Activated T-cell treated with anti-CD3 and anti-CD28 coated beads, Interleukin-2, amount 50 U/mL, for 72 hours (primary cell): Measurements from ENCODE around the gene SERINC5. TPM values are rescaled to one million over a fixed set of nuclear protein-coding genes. Genes with fewer than 3 reads are reported as not detected.
"Not testable (repeated sequence)": the region's sequence is repeated elsewhere in the genome, so short reads cannot be mapped to it uniquely, and the experiment has no call there.

Experiments used
- ATAC-seq, 2 donors: fragments of 150-1000 bp; cut with Tn5 transposase; replicated peaks in 1 of 2; 2 replicates each; pipeline ENCODE4 v1.10.0; 2021; ENCODE audit warnings: moderate library complexity in 2 of 2, mild to moderate bottlenecking in 1 of 2
- DNase-seq, 2 donors: peaks; one replicate each; pipeline ENCODE4 v3.0.0; 2021 to 2022; ENCODE audit warnings: mixed read lengths in 1 of 2
- H3K27ac Mint-ChIP-seq: one replicate; pipeline ENCODE4 v1.8.0; 2022; ENCODE audit warnings: mild to moderate bottlenecking, moderate library complexity, mixed read lengths
- H3K27me3 Mint-ChIP-seq: one replicate; pipeline ENCODE4 v1.8.0; 2022; ENCODE audit warnings: low read depth, mixed read lengths
- H3K36me3 Mint-ChIP-seq, 2 donors: one replicate each; pipeline ENCODE4 v1.8.0; 2022; ENCODE audit warnings: mixed read lengths in 2 of 2, mild to moderate bottlenecking in 1 of 2; ENCODE audit not compliant: insufficient read depth in 2 of 2
- H3K4me1 Mint-ChIP-seq: one replicate; pipeline ENCODE4 v1.8.0; 2022; ENCODE audit warnings: low read depth, mixed read lengths
- H3K4me3 Mint-ChIP-seq, 2 donors: one replicate each; pipeline ENCODE4 v1.8.0; 2022; ENCODE audit warnings: mild to moderate bottlenecking in 2 of 2, mixed read lengths in 2 of 2, moderate library complexity in 2 of 2
- H3K9me3 Mint-ChIP-seq, 2 donors: one replicate each; pipeline ENCODE4 v1.8.0; 2022; ENCODE audit warnings: mixed read lengths in 2 of 2
- total RNA-seq, 2 donors: library from RNA; stranded (reverse); gene quantifications; one replicate each; pipeline ENCODE4 v1.2.3, GENCODE V29; 2022

Gene SERINC5
- total RNA-seq, 2 donors from 2014 or later: 41.1 to 48.3 TPM

- not testable (repeated sequence) for H3K9me3 Mint-ChIP-seq, DNase-seq, H3K27me3 Mint-ChIP-seq, H3K4me3 Mint-ChIP-seq, ATAC-seq
- Mint-ChIP-seq H3K27ac (peak overlapping the region; percentile 60), H3K36me3 (peaks cover 2 to 17% of the 10 kb centered on the region in 2 donors), H3K4me1 (peaks cover 78% of the 10 kb centered on the region)
Observed at GRCh38 chr5:80201763-80202162, 54.1 kb downstream of the SERINC5 start.

- no peaks in the 10 kb centered on the region for H3K9me3 Mint-ChIP-seq
- ATAC-seq (no peak), DNase-seq (no peak)
- peak overlapping the region; percentile 7 for H3K27ac Mint-ChIP-seq
- peaks cover 73% of the 10 kb centered on the region for H3K4me1 Mint-ChIP-seq
- H3K4me3 Mint-ChIP-seq: no peak overlapping the region
- no peaks in the 10 kb centered on the region for H3K27me3 Mint-ChIP-seq
- peaks cover 2 to 26% of the 10 kb centered on the region in 2 donors for H3K36me3 Mint-ChIP-seq
Observed at GRCh38 chr5:80198920-80199319, 56.9 kb downstream of the SERINC5 start.

DNA sequence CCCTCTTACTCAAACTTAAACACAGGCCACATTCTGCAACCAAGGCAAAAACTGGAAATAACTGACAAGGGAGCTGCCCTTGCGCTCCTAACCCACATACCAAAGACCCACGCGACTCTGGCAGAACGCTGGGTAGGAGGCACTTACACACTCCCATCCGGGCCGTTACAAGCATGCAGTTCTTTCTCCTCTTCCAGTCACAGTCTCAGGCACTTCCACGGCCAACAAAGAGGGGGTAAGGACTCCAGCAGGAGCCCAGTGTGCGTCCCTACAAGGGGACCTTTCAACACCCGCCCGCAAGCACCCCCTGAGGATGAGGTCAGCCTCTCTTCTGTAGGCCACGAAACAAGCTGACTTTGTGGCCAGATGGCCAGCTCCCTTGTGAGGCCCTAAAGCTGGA, 57.4 kb downstream of the SERINC5 start:
- peak overlapping the region; percentile 48 for H3K27ac Mint-ChIP-seq

GRCh38 chr5:80195837-80196400, 59.9 kb downstream of the SERINC5 start:
- Mint-ChIP-seq H3K9me3 (no peaks in the 10 kb centered on the region), H3K27me3 (no peaks in the 10 kb centered on the region), H3K4me3 (peak overlapping the region; percentile 21 to 34), H3K36me3 (peaks cover 0 to 15% of the 10 kb centered on the region in 2 donors), H3K27ac (peak overlapping the region; percentile 6), H3K4me1 (peaks cover 81% of the 10 kb centered on the region)
- no peak for ATAC-seq
- DNase-seq: no peak

More for the DNA sequence above, 57.4 kb downstream of the SERINC5 start:
- DNase-seq: no peak
- ATAC-seq: no peak
- H3K9me3 Mint-ChIP-seq: no peaks in the 10 kb centered on the region
- H3K4me3 Mint-ChIP-seq: no peak overlapping the region
- peaks cover 2 to 26% of the 10 kb centered on the region in 2 donors for H3K36me3 Mint-ChIP-seq
- no peaks in the 10 kb centered on the region for H3K27me3 Mint-ChIP-seq
- H3K4me1 Mint-ChIP-seq: peaks cover 75% of the 10 kb centered on the region

DNA sequence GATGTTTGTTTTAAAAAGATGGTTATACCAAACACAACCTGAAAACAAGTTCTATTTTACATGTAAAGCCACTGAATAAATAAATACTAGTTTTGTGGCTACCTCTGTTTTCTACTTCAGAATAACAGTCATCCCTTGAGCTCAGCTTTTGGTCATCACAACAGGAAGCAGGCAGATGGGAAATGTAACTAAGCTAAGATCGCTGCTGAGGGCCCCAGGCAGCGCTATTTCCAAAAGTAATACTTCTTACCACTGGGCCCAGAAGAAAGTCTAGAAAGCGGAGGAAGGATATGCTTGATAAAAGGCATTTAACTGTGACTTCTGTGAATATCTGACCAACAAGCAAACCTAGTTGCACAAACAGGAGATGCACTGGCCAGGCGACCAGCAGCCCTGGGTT, 61.4 kb downstream of the SERINC5 start:
- H3K9me3 Mint-ChIP-seq: no peaks in the 10 kb centered on the region
- H3K4me1 Mint-ChIP-seq: peaks cover 88% of the 10 kb centered on the region
- H3K4me3 Mint-ChIP-seq: peak overlapping the region; percentile 84 to 91
- H3K27ac Mint-ChIP-seq: peak overlapping the region; percentile 95
- ATAC-seq (peak; percentile 66 to 71), DNase-seq (peak in 1 of 2 donors; percentile 58)
- no peaks in the 10 kb centered on the region for H3K27me3 Mint-ChIP-seq
- peaks cover 0 to 12% of the 10 kb centered on the region in 2 donors for H3K36me3 Mint-ChIP-seq

DNA sequence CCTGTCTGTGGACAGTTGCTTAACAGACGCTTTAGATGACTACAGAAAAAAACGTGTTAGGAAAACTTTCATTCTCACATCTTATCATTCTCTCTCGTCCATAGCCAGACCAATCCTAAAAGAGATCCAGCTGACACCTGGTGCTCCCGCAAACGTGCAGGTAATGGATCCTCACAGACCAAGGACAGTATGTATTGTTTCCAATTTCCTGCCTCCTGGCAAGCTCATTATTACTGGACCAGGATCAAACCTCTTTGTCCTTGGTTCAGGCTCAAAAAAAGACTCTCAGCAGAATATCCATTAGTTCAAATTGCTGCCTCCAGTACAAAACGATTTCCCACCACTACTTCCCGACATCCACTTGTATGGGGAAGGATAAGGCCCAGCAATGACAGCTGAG, 62.4 kb downstream of the SERINC5 start:
- Mint-ChIP-seq H3K27ac (peak overlapping the region; percentile 95), H3K9me3 (no peaks in the 10 kb centered on the region), H3K4me1 (peaks cover 88% of the 10 kb centered on the region), H3K36me3 (peaks cover 0 to 9% of the 10 kb centered on the region in 2 donors), H3K27me3 (no peaks in the 10 kb centered on the region), H3K4me3 (peak overlapping the region; percentile 84 to 91)
- no peak for ATAC-seq
- no peak for DNase-seq

DNA sequence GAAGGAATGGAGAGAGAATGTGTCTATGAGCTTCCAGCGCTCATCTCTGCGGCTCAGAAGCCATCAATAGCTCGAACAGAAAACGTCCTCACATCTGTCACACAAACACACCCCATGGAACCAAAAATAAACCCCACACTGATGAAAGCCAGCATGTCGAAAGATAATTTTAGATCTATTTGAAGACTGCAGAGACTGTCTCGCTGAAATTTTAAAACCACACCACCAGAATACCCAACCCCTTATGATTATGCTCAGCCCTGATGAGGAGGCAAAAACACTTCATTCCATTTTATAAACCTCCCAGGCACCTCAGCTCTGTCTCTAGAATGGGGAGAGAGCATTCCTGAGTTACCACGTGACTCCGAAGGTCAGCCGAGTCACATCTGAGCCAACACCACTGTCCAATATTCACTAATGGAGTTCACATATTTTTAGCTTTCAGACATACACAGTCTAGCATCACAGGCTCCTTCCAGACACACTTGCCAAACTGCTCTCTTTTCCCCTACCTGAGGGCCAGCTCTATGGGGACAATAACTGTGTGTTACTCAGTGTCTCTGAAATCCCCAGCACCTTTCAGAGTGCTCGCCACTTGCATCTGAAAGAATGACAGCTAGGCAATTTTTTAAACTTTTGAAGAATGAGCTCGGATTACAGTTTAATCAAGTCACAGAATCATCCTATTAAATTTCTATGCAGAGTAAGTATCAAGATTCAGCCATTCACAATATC, 63.2 kb downstream of the SERINC5 start:
- H3K36me3 Mint-ChIP-seq: peaks cover 0 to 9% of the 10 kb centered on the region in 2 donors
- H3K4me1 Mint-ChIP-seq: peaks cover 92% of the 10 kb centered on the region
- peak overlapping the region; percentile 84 to 91 for H3K4me3 Mint-ChIP-seq
- ATAC-seq: peak; percentile 34 to 42
- no peak for DNase-seq
- no peaks in the 10 kb centered on the region for H3K27me3 Mint-ChIP-seq
- no peaks in the 10 kb centered on the region for H3K9me3 Mint-ChIP-seq
- peak overlapping the region; percentile 95 for H3K27ac Mint-ChIP-seq

DNA sequence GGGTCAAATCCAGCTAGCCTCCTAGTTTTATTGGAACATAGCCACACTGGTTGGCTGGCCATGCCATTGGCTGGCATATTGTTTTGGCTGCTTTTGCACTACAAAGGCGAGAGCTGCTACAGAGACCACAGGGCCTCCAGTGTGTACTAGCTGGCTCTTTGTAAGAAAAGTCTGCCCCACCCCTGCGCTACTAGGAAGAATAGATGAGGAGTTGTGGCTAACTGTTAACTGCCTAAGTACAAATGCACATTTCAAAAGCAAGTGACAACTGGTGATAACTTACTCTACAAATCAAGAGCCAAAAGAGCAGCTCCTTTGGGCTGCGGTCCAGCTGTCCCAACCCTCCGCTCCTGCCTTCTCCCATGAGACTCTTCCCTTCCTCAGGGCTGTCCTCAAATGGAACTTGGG, 63.9 kb downstream of the SERINC5 start:
- H3K4me1 Mint-ChIP-seq: peaks cover 95% of the 10 kb centered on the region
- H3K27ac Mint-ChIP-seq: peak overlapping the region; percentile 95
- no peaks in the 10 kb centered on the region for H3K27me3 Mint-ChIP-seq
- ATAC-seq: peak; percentile 73 to 75
- peaks cover 0 to 9% of the 10 kb centered on the region in 2 donors for H3K36me3 Mint-ChIP-seq
- H3K4me3 Mint-ChIP-seq: peak overlapping the region; percentile 84 to 91
- DNase-seq: peak in 1 of 2 donors; percentile 62
- H3K9me3 Mint-ChIP-seq: no peaks in the 10 kb centered on the region

DNA sequence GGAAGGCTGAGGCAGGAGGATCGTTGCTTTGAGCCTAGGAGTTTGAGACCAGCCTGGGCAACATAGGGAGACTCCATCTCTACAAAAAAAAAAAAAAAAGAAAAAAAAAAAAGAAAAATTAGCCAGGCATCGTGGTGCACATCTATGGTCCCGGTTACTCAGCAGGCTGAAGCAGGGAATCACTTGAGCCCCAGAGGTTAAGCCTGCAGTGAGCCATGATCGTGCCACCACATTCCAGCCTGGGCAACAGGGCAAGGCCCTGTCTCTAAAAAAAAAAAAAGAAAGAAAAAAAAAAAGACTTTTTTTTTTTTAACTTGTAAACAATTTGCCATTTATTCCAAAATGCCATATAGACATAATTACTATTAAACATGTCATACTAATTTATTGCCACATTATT, 64.5 kb downstream of the SERINC5 start:
- Mint-ChIP-seq H3K36me3 (peaks cover 0 to 9% of the 10 kb centered on the region in 2 donors), H3K27ac (peak overlapping the region; percentile 100), H3K4me1 (peaks cover 99% of the 10 kb centered on the region), H3K27me3 (no peaks in the 10 kb centered on the region), H3K4me3 (peak overlapping the region; percentile 91 to 98), H3K9me3 (no peaks in the 10 kb centered on the region)
- ATAC-seq (no peak), DNase-seq (no peak)

GRCh38 chr5:80190960-80191359, 64.9 kb downstream of the SERINC5 start:
- DNase-seq (no peak), ATAC-seq (peak in 1 of 2 donors; percentile 11)
- H3K4me1 Mint-ChIP-seq: peaks cover 99% of the 10 kb centered on the region
- peak overlapping the region; percentile 91 to 98 for H3K4me3 Mint-ChIP-seq
- H3K27ac Mint-ChIP-seq: peak overlapping the region; percentile 100
- peaks cover 0 to 5% of the 10 kb centered on the region in 2 donors for H3K36me3 Mint-ChIP-seq
- no peaks in the 10 kb centered on the region for H3K27me3 Mint-ChIP-seq
- no peaks in the 10 kb centered on the region for H3K9me3 Mint-ChIP-seq

GRCh38 chr5:80189701-80190100, 66.1 kb downstream of the SERINC5 start:
- H3K36me3 Mint-ChIP-seq: no peaks in the 10 kb centered on the region
- ATAC-seq (no peak), DNase-seq (no peak)
- H3K27ac Mint-ChIP-seq: peak overlapping the region; percentile 100
- H3K27me3 Mint-ChIP-seq: no peaks in the 10 kb centered on the region
- no peaks in the 10 kb centered on the region for H3K9me3 Mint-ChIP-seq
- peak overlapping the region; percentile 91 to 98 for H3K4me3 Mint-ChIP-seq
- peaks cover 100% of the 10 kb centered on the region for H3K4me1 Mint-ChIP-seq

- no peaks in the 10 kb centered on the region for H3K9me3 Mint-ChIP-seq
- ATAC-seq: no peak
- H3K4me1 Mint-ChIP-seq: peaks cover 100% of the 10 kb centered on the region
- peak overlapping the region; percentile 91 to 98 for H3K4me3 Mint-ChIP-seq
- H3K27ac Mint-ChIP-seq: peak overlapping the region; percentile 100
- no peaks in the 10 kb centered on the region for H3K36me3 Mint-ChIP-seq
- DNase-seq: no peak
- no peaks in the 10 kb centered on the region for H3K27me3 Mint-ChIP-seq
Observed at GRCh38 chr5:80189201-80189600, 66.6 kb downstream of the SERINC5 start.

DNA sequence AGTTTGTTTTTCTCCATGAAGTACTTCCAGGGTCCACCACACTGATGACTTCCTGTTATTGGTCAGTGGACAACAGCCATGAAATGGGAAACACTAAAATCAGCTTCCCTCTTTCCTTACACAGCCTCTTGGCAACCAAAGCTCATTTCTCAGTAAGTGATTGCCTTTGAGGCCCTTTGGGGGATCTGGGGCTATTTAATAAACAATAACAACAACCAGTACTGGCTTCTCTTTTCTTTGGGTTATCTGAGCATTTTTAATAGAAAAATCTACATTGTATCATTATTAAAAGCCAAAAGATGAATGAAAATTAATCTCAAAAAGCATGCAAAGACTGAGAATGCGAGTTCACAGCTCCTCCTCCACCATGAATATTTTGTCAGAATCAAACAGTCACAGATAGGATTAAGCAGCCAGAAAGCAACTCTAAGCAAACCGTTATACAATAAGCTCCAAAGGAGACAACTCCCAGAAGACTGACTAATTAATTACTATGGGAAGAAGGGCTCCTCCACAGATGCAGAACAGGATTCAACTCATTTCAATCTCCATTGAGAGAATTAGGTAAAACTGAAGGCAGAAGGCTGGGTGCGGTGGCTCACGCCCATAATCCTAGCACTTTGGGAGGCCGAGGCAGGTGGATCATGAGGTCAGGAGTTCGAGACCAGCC, 68.3 kb downstream of the SERINC5 start:
- H3K27me3 Mint-ChIP-seq: no peaks in the 10 kb centered on the region
- no peaks in the 10 kb centered on the region for H3K9me3 Mint-ChIP-seq
- no peaks in the 10 kb centered on the region for H3K36me3 Mint-ChIP-seq
- H3K27ac Mint-ChIP-seq: peak overlapping the region; percentile 94
- DNase-seq (no peak), ATAC-seq (no peak)
- peaks cover 100% of the 10 kb centered on the region for H3K4me1 Mint-ChIP-seq
- H3K4me3 Mint-ChIP-seq: peak overlapping the region; percentile 67 to 74
